ENCODE data around the gene FBXO17. TPM values are rescaled to one million over a fixed set of nuclear protein-coding genes. Genes with fewer than 3 reads are reported as not detected.
"Not testable (repeated sequence)": the region's sequence is repeated elsewhere in the genome, so short reads cannot be mapped to it uniquely, and the experiment has no call there.

FBXO17 gene
- total RNA-seq (19.6 TPM), polyA plus RNA-seq (34.7 TPM)

DNA sequence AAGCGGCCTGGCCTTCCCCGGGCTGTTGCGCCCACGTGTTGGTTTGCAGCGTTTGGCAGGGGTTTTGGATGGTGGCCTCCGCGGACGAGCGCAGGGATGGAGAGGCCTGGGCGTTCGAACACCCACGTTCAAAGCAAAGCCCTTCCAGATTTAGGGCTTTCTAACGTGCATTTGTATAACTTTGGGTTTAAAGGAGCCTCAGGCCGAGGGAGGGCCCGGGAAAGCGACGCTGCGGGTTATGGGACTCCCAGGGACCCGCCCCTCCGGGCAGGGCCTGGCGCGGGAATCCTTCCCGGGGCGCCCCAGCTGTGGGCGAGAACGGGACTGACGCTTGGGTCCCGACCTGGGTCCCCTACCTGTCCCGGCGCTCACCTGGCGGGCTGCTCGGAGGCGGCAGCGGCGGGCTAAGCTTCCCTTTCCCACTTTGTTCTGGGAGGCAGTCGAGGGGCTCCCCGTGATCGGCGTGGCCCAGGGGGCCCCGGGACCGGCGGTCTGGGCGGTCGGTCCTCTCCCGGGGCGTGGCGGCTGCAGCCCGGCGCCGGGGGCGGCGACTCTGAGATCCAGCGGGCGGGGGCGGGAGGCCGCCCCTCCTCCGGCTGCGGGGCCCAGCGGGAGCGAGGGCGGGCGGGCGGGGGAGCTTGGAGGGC lies at the start of gene FBXO17:
TSS of gene FBXO17 (minus strand) at position 529 of the 647 bp plus-strand sequence. CDS start 25,423 bp downstream, outside the sequence.
- H3K4me3 ChIP-seq (ENCODE audit: low read depth, low read length) = peak within 1 kb of the TSS; percentile 68

GRCh38 chr19:39024875-39025641 lies 49.5 kb upstream of the FBXO17 start:
- H3K36me3 ChIP-seq (ENCODE audit: insufficient read depth) = no peaks in the 10 kb centered on the region
- no peaks in the 10 kb centered on the region for H3K4me1 ChIP-seq (ENCODE audit: insufficient read depth)
- DNase-seq (ENCODE audit: extremely low spot score) = no peak
- WGBS = 92% methylated on average over 14 of the region's 14 CpGs
- H3K27ac ChIP-seq (ENCODE audit: low read depth) = no peak overlapping the region
- no peak overlapping the region for H3K4me3 ChIP-seq (ENCODE audit: low read depth, low read length)

More for the DNA sequence above, at the start of gene FBXO17:
- Histone ChIP-seq H3K36me3 (ENCODE audit: insufficient read depth) (no peaks in the 10 kb centered on the region), H3K27ac (ENCODE audit: low read depth) (peak within 1 kb of the TSS; percentile 63), H3K4me1 (ENCODE audit: insufficient read depth) (no peaks in the 10 kb centered on the region)
- whole genome bisulfite sequencing = 2% methylated on average over 63 of the region's 63 CpGs
- no peak for DNase-seq (ENCODE audit: extremely low spot score)

DNA sequence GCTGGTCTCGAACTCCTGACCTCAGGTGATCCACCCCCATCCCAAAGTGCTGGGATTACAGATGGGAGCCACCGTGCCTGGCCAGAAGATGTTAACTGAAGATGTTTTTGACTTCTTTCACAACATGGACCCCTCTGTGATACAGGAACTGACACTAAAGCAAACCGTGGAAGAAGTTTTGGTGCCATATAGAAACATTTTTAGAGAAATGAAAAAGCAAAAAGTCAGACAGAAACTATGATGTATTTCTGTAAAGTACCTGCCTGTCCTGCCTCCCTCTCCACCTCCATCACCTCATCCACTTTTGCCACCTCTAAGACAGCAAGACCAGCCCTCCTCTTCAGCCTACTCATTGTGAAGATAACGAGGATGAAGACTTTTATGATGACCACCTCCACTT lies 45.5 kb upstream of the FBXO17 start:
- H3K4me1 ChIP-seq (ENCODE audit: insufficient read depth) = no peaks in the 10 kb centered on the region

GRCh38 chr19:39017646-39018045 lies 42.1 kb upstream of the FBXO17 start:
- Histone ChIP-seq H3K27ac (ENCODE audit: low read depth) (no peak overlapping the region), H3K36me3 (ENCODE audit: insufficient read depth) (no peaks in the 10 kb centered on the region), H3K4me3 (ENCODE audit: low read depth, low read length) (no peak overlapping the region), H3K4me1 (ENCODE audit: insufficient read depth) (no peaks in the 10 kb centered on the region)
- WGBS = 92% methylated on average over 4 of the region's 4 CpGs
- DNase-seq (ENCODE audit: extremely low spot score) = no peak

More for the DNA sequence above, 45.5 kb upstream of the FBXO17 start:
- Histone ChIP-seq H3K36me3 (ENCODE audit: insufficient read depth) (no peaks in the 10 kb centered on the region), H3K27ac (ENCODE audit: low read depth) (no peak overlapping the region), H3K4me3 (ENCODE audit: low read depth, low read length) (no peak overlapping the region)
- WGBS = 85% methylated on average over 4 of the region's 4 CpGs
- no peak for DNase-seq (ENCODE audit: extremely low spot score)

- WGBS = 53% methylated on average over 6 of the region's 6 CpGs
Measured at GRCh38 chr19:39017026-39017425, 41.5 kb upstream of the FBXO17 start.

DNA sequence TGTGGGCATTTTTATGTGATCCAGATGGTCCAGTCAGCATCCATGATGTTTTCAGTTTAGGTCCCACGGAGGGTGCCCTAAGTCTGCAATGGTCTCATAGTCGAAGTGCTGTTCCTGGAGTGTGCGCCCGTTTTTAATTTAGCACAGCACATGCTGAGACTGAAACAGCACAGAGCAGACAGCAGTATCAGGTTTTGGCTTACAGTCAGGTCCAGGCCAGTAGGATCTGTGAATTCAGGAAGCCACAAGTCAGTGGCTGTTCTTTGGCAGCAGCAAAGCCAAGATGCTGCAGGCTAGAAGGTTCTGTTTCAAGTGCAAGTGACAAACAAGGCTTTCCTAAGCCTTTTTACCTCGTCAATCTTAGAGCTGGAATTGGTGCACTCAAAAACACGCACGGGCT lies 38.5 kb upstream of the FBXO17 start:
- Histone ChIP-seq H3K4me3 (ENCODE audit: low read depth, low read length) (no peak overlapping the region), H3K27ac (ENCODE audit: low read depth) (no peak overlapping the region), H3K36me3 (ENCODE audit: insufficient read depth) (no peaks in the 10 kb centered on the region), H3K4me1 (ENCODE audit: insufficient read depth) (no peaks in the 10 kb centered on the region)
- no peak for DNase-seq (ENCODE audit: extremely low spot score)
- 84% methylated on average over 7 of the region's 7 CpGs for WGBS

More at GRCh38 chr19:39017026-39017425, 41.5 kb upstream of the FBXO17 start:
- Histone ChIP-seq H3K27ac (ENCODE audit: low read depth) (no peak overlapping the region), H3K36me3 (ENCODE audit: insufficient read depth) (no peaks in the 10 kb centered on the region), H3K4me3 (ENCODE audit: low read depth, low read length) (no peak overlapping the region), H3K4me1 (ENCODE audit: insufficient read depth) (no peaks in the 10 kb centered on the region)
- DNase-seq (ENCODE audit: extremely low spot score) = no peak

- no peak for DNase-seq (ENCODE audit: extremely low spot score)
- WGBS = 80% methylated on average over 6 of the region's 6 CpGs
- H3K4me1 ChIP-seq (ENCODE audit: insufficient read depth) = no peaks in the 10 kb centered on the region
- no peaks in the 10 kb centered on the region for H3K36me3 ChIP-seq (ENCODE audit: insufficient read depth)
- H3K27ac ChIP-seq (ENCODE audit: low read depth) = no peak overlapping the region
- no peak overlapping the region for H3K4me3 ChIP-seq (ENCODE audit: low read depth, low read length)
Measured at GRCh38 chr19:39009001-39009400, 33.5 kb upstream of the FBXO17 start.

DNA sequence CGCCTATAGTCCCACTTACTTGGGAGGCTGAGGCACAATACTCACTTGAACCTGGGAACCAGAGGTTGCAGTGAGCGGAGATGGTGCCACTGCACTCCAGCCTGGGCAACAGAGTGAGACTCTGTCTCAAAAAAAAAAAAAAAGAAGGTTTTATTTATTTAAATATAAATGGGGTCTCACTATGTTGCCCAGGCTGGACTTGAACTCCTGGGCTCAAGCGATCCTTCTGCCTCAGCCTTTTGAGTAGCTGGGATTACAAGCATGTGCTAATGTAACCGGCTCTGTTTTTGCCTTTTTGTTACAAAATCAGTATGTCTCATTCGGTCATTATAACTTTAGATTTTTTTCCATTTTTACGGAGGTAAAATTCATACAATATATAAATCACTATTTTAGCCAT lies 32.6 kb upstream of the FBXO17 start:
- no peaks in the 10 kb centered on the region for H3K36me3 ChIP-seq (ENCODE audit: insufficient read depth)
- H3K4me3 ChIP-seq (ENCODE audit: low read depth, low read length) = no peak overlapping the region
- DNase-seq (ENCODE audit: extremely low spot score) = no peak
- no peaks in the 10 kb centered on the region for H3K4me1 ChIP-seq (ENCODE audit: insufficient read depth)
- H3K27ac ChIP-seq (ENCODE audit: low read depth) = no peak overlapping the region
- 93% methylated on average over 6 of the region's 6 CpGs for WGBS

DNA sequence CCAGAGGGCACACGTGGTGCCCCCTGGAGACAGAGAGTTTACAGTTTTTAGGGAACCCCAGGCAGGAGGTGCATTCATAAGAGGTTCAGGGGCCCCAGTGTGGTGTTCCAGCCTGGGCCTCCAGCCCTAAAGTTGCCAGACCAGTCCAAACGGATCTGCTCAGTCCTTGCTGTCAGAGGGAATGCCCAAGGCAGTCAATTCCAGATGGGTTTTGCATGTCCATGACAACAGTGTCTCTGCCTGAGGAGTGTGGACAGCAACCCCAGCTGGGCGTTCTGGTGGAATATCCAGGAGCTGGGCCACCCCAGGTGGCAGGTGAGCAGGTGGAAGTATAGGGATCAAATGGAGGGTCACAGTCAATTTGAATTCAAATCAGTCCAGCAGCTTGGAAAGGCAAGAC lies 31.6 kb upstream of the FBXO17 start:
- no peak overlapping the region for H3K4me3 ChIP-seq (ENCODE audit: low read depth, low read length)
- no peak overlapping the region for H3K27ac ChIP-seq (ENCODE audit: low read depth)
- 44% methylated on average over 3 of the region's 3 CpGs for WGBS
- no peak for DNase-seq (ENCODE audit: extremely low spot score)
- H3K4me1 ChIP-seq (ENCODE audit: insufficient read depth) = no peaks in the 10 kb centered on the region
- H3K36me3 ChIP-seq (ENCODE audit: insufficient read depth) = no peaks in the 10 kb centered on the region

DNA sequence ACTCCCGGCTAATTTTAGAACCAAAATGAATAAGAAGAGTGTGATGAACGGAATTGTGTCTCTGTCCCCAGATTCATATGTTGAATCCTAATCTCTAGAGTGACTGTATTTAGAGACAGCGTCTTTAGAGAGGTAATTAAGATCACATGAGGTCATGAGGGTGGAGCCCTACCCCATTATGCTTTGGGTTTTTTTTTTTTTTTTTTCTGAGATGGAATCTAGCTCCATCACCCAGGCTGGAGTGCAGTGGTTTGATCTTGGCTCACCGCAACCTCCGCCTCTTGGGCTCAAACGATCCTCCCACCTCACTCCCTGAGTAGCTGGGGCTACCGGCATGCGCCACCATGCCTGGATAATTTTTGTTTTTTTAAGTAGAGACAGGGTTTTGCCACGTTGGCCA lies 28.9 kb upstream of the FBXO17 start:
- no peak overlapping the region for H3K4me3 ChIP-seq (ENCODE audit: low read depth, low read length)
- 71% methylated on average over 9 of the region's 9 CpGs for WGBS
- no peak overlapping the region for H3K27ac ChIP-seq (ENCODE audit: low read depth)
- no peaks in the 10 kb centered on the region for H3K36me3 ChIP-seq (ENCODE audit: insufficient read depth)
- no peaks in the 10 kb centered on the region for H3K4me1 ChIP-seq (ENCODE audit: insufficient read depth)
- DNase-seq (ENCODE audit: extremely low spot score) = no peak

GRCh38 chr19:39003796-39004195 lies 28.3 kb upstream of the FBXO17 start:
- no peaks in the 10 kb centered on the region for H3K36me3 ChIP-seq (ENCODE audit: insufficient read depth)
- H3K4me3 ChIP-seq (ENCODE audit: low read depth, low read length) = no peak overlapping the region
- DNase-seq (ENCODE audit: extremely low spot score) = no peak
- WGBS = 70% methylated on average over 4 of the region's 4 CpGs
- H3K4me1 ChIP-seq (ENCODE audit: insufficient read depth) = no peaks in the 10 kb centered on the region
- H3K27ac ChIP-seq (ENCODE audit: low read depth) = no peak overlapping the region

GRCh38 chr19:39003188-39003587 lies 27.6 kb upstream of the FBXO17 start:
- Histone ChIP-seq H3K27ac (ENCODE audit: low read depth) (no peak overlapping the region), H3K4me3 (ENCODE audit: low read depth, low read length) (no peak overlapping the region)
- WGBS = 79% methylated on average over 4 of the region's 4 CpGs

DNA sequence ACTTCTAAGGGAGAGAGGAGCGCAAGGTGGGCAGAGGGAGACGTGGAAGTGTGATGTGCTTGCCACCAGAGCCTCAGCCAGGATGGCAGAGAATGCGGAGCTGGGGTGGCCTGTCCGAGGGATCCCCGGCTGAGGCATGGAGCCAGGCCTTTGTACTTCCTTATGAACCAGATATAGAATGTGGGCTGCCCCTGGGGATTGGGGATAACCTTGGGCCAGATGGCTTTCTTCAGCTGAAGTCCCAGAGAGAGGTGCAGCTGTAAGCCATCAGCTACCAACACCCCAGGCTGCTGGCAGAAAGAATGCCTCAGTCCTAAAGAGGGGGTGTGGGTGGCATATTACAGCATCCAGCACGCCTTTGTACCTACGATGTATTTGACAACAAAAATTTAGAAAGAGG lies 25.5 kb upstream of the FBXO17 start:
- no peak for DNase-seq (ENCODE audit: extremely low spot score)
- H3K4me3 ChIP-seq (ENCODE audit: low read depth, low read length) = no peak overlapping the region
- no peaks in the 10 kb centered on the region for H3K4me1 ChIP-seq (ENCODE audit: insufficient read depth)
- no peaks in the 10 kb centered on the region for H3K36me3 ChIP-seq (ENCODE audit: insufficient read depth)
- no peak overlapping the region for H3K27ac ChIP-seq (ENCODE audit: low read depth)
- WGBS = 29% methylated on average over 7 of the region's 7 CpGs

More at GRCh38 chr19:39003188-39003587, 27.6 kb upstream of the FBXO17 start:
- Histone ChIP-seq H3K4me1 (ENCODE audit: insufficient read depth) (no peaks in the 10 kb centered on the region), H3K36me3 (ENCODE audit: insufficient read depth) (no peaks in the 10 kb centered on the region)
- no peak for DNase-seq (ENCODE audit: extremely low spot score)

- not testable (repeated sequence) for H3K27ac ChIP-seq (ENCODE audit: low read depth); H3K4me1 ChIP-seq (ENCODE audit: insufficient read depth); H3K36me3 ChIP-seq (ENCODE audit: insufficient read depth); H3K4me3 ChIP-seq (ENCODE audit: low read depth, low read length); DNase-seq (ENCODE audit: extremely low spot score)
- WGBS = 90% methylated on average over 3 of the region's 3 CpGs
Measured at GRCh38 chr19:38997576-38997975, 22.0 kb upstream of the FBXO17 start.

Data from urinary bladder (tissue), 4 donors.